H1 (cell line): ENCODE results near the gene C22orf23. TPM values are rescaled to one million over a fixed set of nuclear protein-coding genes. Genes with fewer than 3 reads are reported as not detected.

Experiments
- CTCF ChIA-PET: fragments of 300-600 bp; sonication (Branson Sonifier 250); formaldehyde crosslinking; loops from one replicate; lab custom pipeline; 2021; ENCODE audit not compliant: partially characterized antibody; lab: Charles Lee
- POLR2A ChIA-PET: fragments of 300-600 bp; sonication (Branson Sonifier 250); formaldehyde crosslinking; loops from one replicate; lab custom pipeline; 2021; ENCODE audit warnings: inconsistent platforms; ENCODE audit not compliant: partially characterized antibody; lab: Charles Lee
- DNase-seq, 2 experiments: peaks; one replicate each; pipeline versions ENCODE4 v3.0.0 to v3.0.0-alpha.2; 2010 to 2022; ENCODE audit warnings: low spot score in 2 of 2, low read depth in 1 of 2, mixed read lengths in 1 of 2
- FAIRE-seq: peaks from 2 replicates; lab custom pipeline; 2011; peaks lifted over from hg19 to GRCh38; lab: Jason Lieb, UNC
- H2AFZ ChIP-seq: 2 replicates; pipeline ENCODE4 v1.8.1; 2012; ENCODE audit warnings: low read length, inconsistent platforms
- H2AK5ac ChIP-seq: 2 replicates; pipeline ENCODE4 v1.6.1; 2013; ENCODE audit warnings: low read depth, low read length
- H2BK120ac ChIP-seq: replicated peaks from 2 replicates; pipeline ENCODE3; 2013; ENCODE audit warnings: low read depth, low read length, inconsistent platforms
- H2BK12ac ChIP-seq: 2 replicates; pipeline ENCODE4 v1.6.1; 2013; ENCODE audit warnings: low read depth, low read length
- H2BK15ac ChIP-seq: 2 replicates; pipeline ENCODE4 v1.6.1; 2013; ENCODE audit warnings: low read length
- H2BK20ac ChIP-seq: 2 replicates; pipeline ENCODE4 v1.6.1; 2013; ENCODE audit warnings: low read length
- H2BK5ac ChIP-seq: 2 replicates; pipeline ENCODE4 v1.6.1; 2013; ENCODE audit warnings: low read depth, low read length
- H3K14ac ChIP-seq: 2 replicates; pipeline ENCODE4 v1.6.1; 2013; ENCODE audit warnings: inconsistent platforms; ENCODE audit not compliant: insufficient read length
- H3K18ac ChIP-seq: 2 replicates; pipeline ENCODE4 v1.6.1; 2013; ENCODE audit warnings: low read length; ENCODE audit errors: extremely low read depth
- H3K23ac ChIP-seq: 2 replicates; pipeline ENCODE4 v1.6.1; 2013; ENCODE audit warnings: inconsistent platforms; ENCODE audit not compliant: insufficient read length
- H3K23me2 ChIP-seq: 2 replicates; pipeline ENCODE4 v1.6.1; 2013; ENCODE audit warnings: low read depth, low read length
- H3K27ac ChIP-seq: 2 replicates; pipeline ENCODE4 v1.6.1; 2011; ENCODE audit warnings: low read depth, low read length, inconsistent platforms
- H3K27me3 ChIP-seq, 4 experiments: replicated peaks in 1 of 4; 1 replicate in 1 of 4; 2 replicates in 3 of 4; pipeline versions ENCODE4 v1.6.1 to v1.8.1; 2011 to 2013; ENCODE audit warnings: low read length in 3 of 4, mild to moderate bottlenecking in 3 of 4, inconsistent platforms in 2 of 4, mixed read lengths in 2 of 4, moderate library complexity in 1 of 4; ENCODE audit not compliant: control insufficient read depth in 3 of 4, insufficient read depth in 3 of 4; ENCODE audit errors: extremely low read depth in 1 of 4
- H3K36me3 ChIP-seq, 4 experiments: 2 replicates each; pipeline versions ENCODE4 v1.6.1 to v1.8.1; 2011 to 2013; ENCODE audit warnings: mild to moderate bottlenecking in 4 of 4, low read length in 3 of 4, moderate library complexity in 2 of 4, control low read depth in 1 of 4, inconsistent platforms in 1 of 4; ENCODE audit not compliant: insufficient read depth in 4 of 4, control insufficient read depth in 2 of 4
- H3K4ac ChIP-seq: replicated peaks from 2 replicates; pipeline ENCODE3; 2013; ENCODE audit warnings: low read length, low read depth, mixed read lengths, inconsistent platforms; ENCODE audit not compliant: insufficient read length
- H3K4me1 ChIP-seq, 4 experiments: replicated peaks in 1 of 4; 1 replicate in 1 of 4; 2 replicates in 3 of 4; pipeline versions ENCODE4 v1.6.1 to v1.8.1; 2011 to 2013; ENCODE audit warnings: low read length in 3 of 4, inconsistent platforms in 2 of 4, mixed read lengths in 1 of 4; ENCODE audit not compliant: insufficient read depth in 4 of 4, control insufficient read depth in 3 of 4
- H3K4me2 ChIP-seq, 2 experiments: 2 replicates each; pipeline versions ENCODE4 v1.6.1 to v1.8.1; 2011 to 2013; ENCODE audit warnings: low read depth in 2 of 2, low read length in 2 of 2, control low read depth in 1 of 2, inconsistent platforms in 1 of 2, mild to moderate bottlenecking in 1 of 2; ENCODE audit not compliant: insufficient read depth in 1 of 2
- H3K4me3 ChIP-seq, 4 experiments: fragments of 200-600, 300-600 bp in 1 of 4; sonication (generic), shearing (Covaris generic), sonication (Bioruptor Twin) in 1 of 4; 2 replicates each; pipeline versions ENCODE4 v1.5.1 to v1.8.1; 2011 to 2016; ENCODE audit warnings: low read length in 4 of 4, low read depth in 3 of 4, control low read depth in 2 of 4, inconsistent platforms in 2 of 4, mild to moderate bottlenecking in 2 of 4, mixed read lengths in 1 of 4, moderate library complexity in 1 of 4; ENCODE audit not compliant: insufficient read depth in 2 of 4; ENCODE audit errors: extremely low read depth in 1 of 4
- H3K56ac ChIP-seq: replicated peaks from 2 replicates; pipeline ENCODE3; 2013; ENCODE audit warnings: low read depth, mild to moderate bottlenecking, mixed read lengths, low read length, inconsistent platforms; ENCODE audit not compliant: insufficient read length
- H3K79me1 ChIP-seq: 2 replicates; pipeline ENCODE4 v1.6.1; 2013; ENCODE audit warnings: low read depth, low read length, control low read depth
- H3K79me2 ChIP-seq, 2 experiments: 2 replicates each; pipeline versions ENCODE4 v1.6.1 to v1.8.1; 2012 to 2013; ENCODE audit warnings: low read length in 2 of 2, mild to moderate bottlenecking in 2 of 2, inconsistent platforms in 1 of 2; ENCODE audit not compliant: insufficient read depth in 2 of 2, control insufficient read depth in 1 of 2
- H3K9ac ChIP-seq, 4 experiments: replicated peaks in 1 of 4; 1 replicate in 1 of 4; 2 replicates in 3 of 4; pipeline versions ENCODE4 v1.6.1 to v1.8.1; 2011 to 2013; ENCODE audit warnings: low read depth in 3 of 4, low read length in 3 of 4, control low read depth in 2 of 4, mild to moderate bottlenecking in 2 of 4, moderate library complexity in 2 of 4, inconsistent platforms in 1 of 4; ENCODE audit errors: extremely low read depth in 1 of 4
- H3K9me3 ChIP-seq, 2 experiments: 2 replicates each; pipeline versions ENCODE4 v1.6.1 to v1.8.1; 2012 to 2013; ENCODE audit warnings: mild to moderate bottlenecking in 2 of 2, moderate library complexity in 2 of 2, control low read depth in 1 of 2, inconsistent platforms in 1 of 2, low read depth in 1 of 2, low read length in 1 of 2, mixed read lengths in 1 of 2; ENCODE audit not compliant: insufficient read depth in 2 of 2
- H4K20me1 ChIP-seq, 2 experiments: replicated peaks in 1 of 2; 2 replicates each; pipeline versions ENCODE3 to v1.8.1; 2011 to 2013; ENCODE audit warnings: inconsistent platforms in 2 of 2, low read length in 2 of 2, mild to moderate bottlenecking in 1 of 2; ENCODE audit not compliant: insufficient read depth in 2 of 2, control insufficient read depth in 1 of 2
- H4K5ac ChIP-seq: 2 replicates; pipeline ENCODE4 v1.6.1; 2013; ENCODE audit warnings: low read length, low read depth, mixed read lengths, inconsistent platforms; ENCODE audit not compliant: insufficient read length
- H4K8ac ChIP-seq: 2 replicates; pipeline ENCODE4 v1.8.0; 2013; ENCODE audit warnings: mild to moderate bottlenecking, moderate library complexity, low read length, inconsistent platforms; ENCODE audit not compliant: insufficient read depth; ENCODE audit errors: extremely low read depth
- H4K91ac ChIP-seq: replicated peaks from 2 replicates; pipeline ENCODE3; 2013; ENCODE audit warnings: low read length, mixed read lengths, inconsistent platforms; ENCODE audit not compliant: insufficient read length
- KDM1A ChIP-seq: fragments of 200-600, 300-600 bp; sonication (generic); IDR thresholded peaks from 2 replicates; pipeline ENCODE4 v1.7.1; 2016; ENCODE audit warnings: mild to moderate bottlenecking, low read length, borderline replicate concordance
- NANOG ChIP-seq: IDR thresholded peaks from 2 replicates; pipeline ENCODE4 v1.6.1; 2011; ENCODE audit warnings: low read length, low read depth, mild to moderate bottlenecking, inconsistent platforms; ENCODE audit not compliant: insufficient read depth, poor library complexity, severe bottlenecking
- RAD21 ChIP-seq, 2 experiments: IDR thresholded peaks in 1 of 2; conservative IDR thresholded peaks in 1 of 2; 2 replicates each; pipeline ENCODE4 v1.6.1; 2011; ENCODE audit warnings: low read depth in 2 of 2, low read length in 2 of 2, improper control_type of control experiment in 1 of 2, inconsistent platforms in 1 of 2, mild to moderate bottlenecking in 1 of 2, moderate library complexity in 1 of 2
- YY1 ChIP-seq: IDR thresholded peaks from 2 replicates; pipeline ENCODE4 v1.6.1; 2011; ENCODE audit warnings: low read depth, mild to moderate bottlenecking, low read length
- ZNF274 ChIP-seq: IDR thresholded peaks from 2 replicates; pipeline ENCODE4 v1.7.0; 2012; ENCODE audit warnings: low read length, borderline replicate concordance; ENCODE audit errors: extremely low read depth
- WGBS, 2 experiments: shearing (Covaris generic) in 1 of 2; methylation state at CpG; one replicate each; pipeline versions ENCODE4 v1.1.6 to v1.1.7; 2013 to 2015; ENCODE audit warnings: low lambda C conversion rate in 2 of 2, mixed read lengths in 2 of 2, inconsistent platforms in 1 of 2, low coverage in 1 of 2, missing lambda C conversion rate in 1 of 2; ENCODE audit not compliant: insufficient replicate concordance in 2 of 2, insufficient coverage in 1 of 2, insufficient read length in 1 of 2; ENCODE audit errors: extremely low coverage in 1 of 2, missing lambda C conversion rate in 1 of 2; 5-methylcytosine and 5-hydroxymethylcytosine counted together
- polyA plus RNA-seq, 7 experiments: library from polyadenylated mRNA; depleted of rRNA in 3 of 7; stranded (reverse) in 5 of 7; unstranded in 2 of 7; fragments of >200 nt in 5 of 7; fragments of 200-250 nt in 2 of 7; gene quantifications; 1 replicate in 5 of 7; 2 replicates in 1 of 7; 4 replicates in 1 of 7; pipeline versions ENCODE4 v1.2.1 to v1.2.3, GENCODE V29; 2011 to 2013; ENCODE audit warnings: missing spikeins in 2 of 7, mixed read lengths in 2 of 7
- total RNA-seq: library from RNA; stranded (reverse); fragmentation: NEBNext Ultra II Directional; extraction: Animal tissue kit (Norgen Biotek cat#: 25700); gene quantifications from 2 replicates; pipeline ENCODE4 v1.2.1, GENCODE V29; 2021
- TF ChIP-seq, protein P1 (sequence below), 3 experiments: IDR thresholded peaks; 1 replicate in 2 of 3; 2 replicates in 1 of 3; pipeline versions ENCODE4 v1.5.1 to v1.6.1; 2011; ENCODE audit warnings: low read length in 3 of 3, mild to moderate bottlenecking in 3 of 3, inconsistent platforms in 2 of 3, low read depth in 1 of 3, moderate library complexity in 1 of 3; ENCODE audit not compliant: insufficient read depth in 1 of 3; ENCODE audit errors: control extremely low read depth in 1 of 3

The C22orf23 gene
- total and polyA plus RNA-seq, 2 of the 8 experiments (the other 6 are each of a cell fraction or from before 2014, with no cell fraction given): 0.50 to 0.54 TPM

DNA sequence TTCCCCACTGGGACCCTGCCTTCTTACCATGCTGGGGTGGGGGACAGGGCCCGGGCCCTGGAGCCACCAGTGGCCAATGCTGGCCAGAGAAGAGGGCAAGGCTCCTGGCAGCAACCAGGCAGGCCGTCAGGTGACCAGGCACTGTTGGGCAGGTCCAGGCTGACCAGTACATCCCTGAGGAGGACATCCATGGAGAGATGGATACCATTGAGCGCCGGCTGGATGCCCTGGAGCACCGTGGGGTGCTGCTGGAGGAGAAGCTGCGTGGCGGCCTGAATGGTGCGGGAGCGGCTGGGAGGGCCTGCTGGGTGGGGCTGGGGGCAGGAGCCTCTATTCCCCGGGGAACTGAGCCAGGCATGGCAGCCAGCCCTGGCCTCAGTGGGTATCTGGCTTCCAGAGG, 21.0 kb downstream of the C22orf23 start:
- no peak overlapping the region for H3K14ac ChIP-seq
- WGBS, 2 experiments: 77% methylated on average over 5 of the region's 10 CpGs; no CpG with 5 or more reads in 1 of the 2 experiments
- ChIA-PET POLR2A (interaction anchor here (0.7 to 3.1 kb wide), 5 partner anchors 15 to 115 kb away, joined by 3 to 11 read pairs (median 3); partner anchors contain the start of genes C22orf23 and POLR2F), CTCF (interaction anchor here (0.8 to 10.4 kb wide), 19 partner anchors 9 to 159 kb away, joined by 3 to 158 read pairs (median 4); partner anchors contain the start of gene GALR3)
- H2AK5ac ChIP-seq: no peak overlapping the region
- H3K9me3 ChIP-seq: no peaks in the 10 kb centered on the region
- peaks cover 0 to 8% of the 10 kb centered on the region in 2 experiments for H4K20me1 ChIP-seq
- no peak overlapping the region for H3K23ac ChIP-seq
- H4K8ac ChIP-seq: no peak overlapping the region
- no peak overlapping the region for H3K56ac ChIP-seq
- H2AFZ ChIP-seq: no peak overlapping the region
- no peak overlapping the region for H2BK20ac ChIP-seq
- H2BK120ac ChIP-seq: no peak overlapping the region
- DNase-seq: no peak
- no peak overlapping the region for H3K4me2 ChIP-seq
- no peaks in the 10 kb centered on the region for H3K23me2 ChIP-seq
- FAIRE-seq: no peak
- peaks cover 2 to 9% (median 4%) of the 10 kb centered on the region in 4 experiments; a peak in 5 of 8 replicates for H3K36me3 ChIP-seq
- H2BK12ac ChIP-seq: no peak overlapping the region
- H3K4me3 ChIP-seq: no peak overlapping the region
- H2BK5ac ChIP-seq: no peak overlapping the region
- no peak overlapping the region for H3K4ac ChIP-seq
- H3K27ac ChIP-seq: no peak overlapping the region
- peaks cover 0 to 5% (median 3%) of the 10 kb centered on the region in 4 experiments; a peak in 5 of 7 replicates for H3K4me1 ChIP-seq
- H3K79me1 ChIP-seq: no peaks in the 10 kb centered on the region; the same call in 1 of the 2 replicates
- TF ChIP-seq ZNF274 (no peak), YY1 (no peak), RAD21 (IDR thresholded peaks at IDR 0.05 in 1 of 2, conservative IDR thresholded peaks at IDR 0.05 in 1 of 2; ENCODE audit: low read depth in 2 of 2, low read length in 2 of 2) (no peak), KDM1A (no peak), NANOG (no peak)
- TF ChIP-seq, protein P1, sequence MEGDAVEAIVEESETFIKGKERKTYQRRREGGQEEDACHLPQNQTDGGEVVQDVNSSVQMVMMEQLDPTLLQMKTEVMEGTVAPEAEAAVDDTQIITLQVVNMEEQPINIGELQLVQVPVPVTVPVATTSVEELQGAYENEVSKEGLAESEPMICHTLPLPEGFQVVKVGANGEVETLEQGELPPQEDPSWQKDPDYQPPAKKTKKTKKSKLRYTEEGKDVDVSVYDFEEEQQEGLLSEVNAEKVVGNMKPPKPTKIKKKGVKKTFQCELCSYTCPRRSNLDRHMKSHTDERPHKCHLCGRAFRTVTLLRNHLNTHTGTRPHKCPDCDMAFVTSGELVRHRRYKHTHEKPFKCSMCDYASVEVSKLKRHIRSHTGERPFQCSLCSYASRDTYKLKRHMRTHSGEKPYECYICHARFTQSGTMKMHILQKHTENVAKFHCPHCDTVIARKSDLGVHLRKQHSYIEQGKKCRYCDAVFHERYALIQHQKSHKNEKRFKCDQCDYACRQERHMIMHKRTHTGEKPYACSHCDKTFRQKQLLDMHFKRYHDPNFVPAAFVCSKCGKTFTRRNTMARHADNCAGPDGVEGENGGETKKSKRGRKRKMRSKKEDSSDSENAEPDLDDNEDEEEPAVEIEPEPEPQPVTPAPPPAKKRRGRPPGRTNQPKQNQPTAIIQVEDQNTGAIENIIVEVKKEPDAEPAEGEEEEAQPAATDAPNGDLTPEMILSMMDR (IDR thresholded peaks at IDR 0.05; ENCODE audit: control extremely low read depth in 1 of 3, insufficient read depth in 1 of 3, low read depth in 1 of 3, low read length in 3 of 3): no peak
- H3K27me3 ChIP-seq: no peaks in the 10 kb centered on the region
- no peak overlapping the region for H4K5ac ChIP-seq
- no peak overlapping the region for H3K9ac ChIP-seq
- H3K18ac ChIP-seq: no peak overlapping the region
- H2BK15ac ChIP-seq: no peak overlapping the region
- no peak overlapping the region for H4K91ac ChIP-seq
- no peaks in the 10 kb centered on the region for H3K79me2 ChIP-seq
